Hepatocyte (in vitro differentiated cells): ENCODE measurements around the gene RCBTB2. TPM values are rescaled to one million over a fixed set of nuclear protein-coding genes. Genes with fewer than 3 reads are reported as not detected.

Experiments used
- DNase-seq: peaks from one replicate; pipeline ENCODE4 v3.0.0-alpha.2; 2016; ENCODE audit warnings: low spot score
- H2AFZ ChIP-seq: fragments of 200-600 bp; sonication (generic); 2 replicates; pipeline ENCODE4 v1.6.0; 2016; ENCODE audit warnings: antibody characterized with exemption, mild to moderate bottlenecking
- H3K27ac ChIP-seq: fragments of 200-600 bp; sonication (generic); 2 replicates; pipeline ENCODE4 v1.5.1; 2016; ENCODE audit warnings: mild to moderate bottlenecking
- H3K27me3 ChIP-seq: fragments of 200-600 bp; sonication (generic); 2 replicates; pipeline ENCODE4 v1.6.1; 2016
- H3K36me3 ChIP-seq: fragments of 200-600 bp; sonication (generic); replicated peaks from 2 replicates; pipeline ENCODE4 v1.5.1; 2016; ENCODE audit warnings: low read depth; ENCODE audit not compliant: insufficient read depth
- H3K4me1 ChIP-seq: fragments of 200-600 bp; sonication (generic); 2 replicates; pipeline ENCODE4 v1.5.1; 2016; ENCODE audit warnings: mild to moderate bottlenecking, moderate library complexity; ENCODE audit not compliant: insufficient read depth
- H3K4me2 ChIP-seq: fragments of 200-600 bp; sonication (generic); 2 replicates; pipeline ENCODE4 v1.6.0; 2016
- H3K4me3 ChIP-seq: fragments of 200-600 bp; sonication (generic); 2 replicates; pipeline ENCODE4 v1.5.1; 2016; ENCODE audit warnings: mild to moderate bottlenecking
- H3K79me2 ChIP-seq: fragments of 200-600 bp; sonication (generic); 2 replicates; pipeline ENCODE4 v1.6.0; 2017; ENCODE audit warnings: mild to moderate bottlenecking
- H3K9me2 ChIP-seq: fragments of 200-600 bp; sonication (generic); replicated peaks from 2 replicates; pipeline ENCODE4 v1.6.0; 2017; ENCODE audit warnings: mild to moderate bottlenecking; ENCODE audit not compliant: insufficient read depth
- H3K9me3 ChIP-seq: fragments of 200-600 bp; sonication (generic); 2 replicates; pipeline ENCODE4 v1.5.1; 2016; ENCODE audit warnings: low read depth, mild to moderate bottlenecking
- H4K20me1 ChIP-seq: fragments of 200-600 bp; sonication (generic); 2 replicates; pipeline ENCODE4 v1.6.0; 2016; ENCODE audit warnings: mild to moderate bottlenecking; ENCODE audit not compliant: insufficient read depth, poor library complexity, severe bottlenecking
- CTCF ChIP-seq: fragments of 200-600 bp; sonication (generic); IDR thresholded peaks from 2 replicates; pipeline ENCODE4 v1.5.1; 2016; ENCODE audit warnings: antibody characterized with exemption, mild to moderate bottlenecking; ENCODE audit not compliant: poor library complexity
- EZH2 ChIP-seq: fragments of 200-600 bp; sonication (generic); IDR thresholded peaks from 2 replicates; pipeline ENCODE4 v1.6.1; 2016; ENCODE audit warnings: antibody characterized with exemption, mild to moderate bottlenecking, borderline replicate concordance
- EZH2phosphoT487 ChIP-seq: fragments of 200-600 bp; sonication (generic); IDR thresholded peaks from one replicate; pipeline ENCODE4 v1.6.1; 2018; ENCODE audit warnings: antibody characterized with exemption, mild to moderate bottlenecking, low read depth, moderate library complexity; ENCODE audit not compliant: unreplicated experiment, severe bottlenecking
- WGBS: methylation state at CpG from one replicate; pipeline ENCODE4 v1.1.6; 2016; ENCODE audit warnings: low lambda C conversion rate; ENCODE audit errors: missing lambda C conversion rate; 5-methylcytosine and 5-hydroxymethylcytosine counted together
- polyA plus RNA-seq: library from polyadenylated mRNA; unstranded; fragments of >200 nt; fragmentation: Nextera tagmentation; extraction: Ambion mirVana; gene quantifications from 2 replicates; pipeline ENCODE4 v1.2.1, GENCODE V29; 2016
- total RNA-seq: library from RNA; depleted of rRNA; stranded (reverse); fragments of >200 nt; gene quantifications from 2 replicates; pipeline ENCODE4 v1.2.3, GENCODE V29; 2014

RCBTB2 gene
- total and polyA plus RNA-seq, 2 experiments from 2014 or later: 8.8 to 12.2 TPM

GRCh38 chr13:48502601-48503319 lies 30.1 kb downstream of the RCBTB2 start:
- DNase-seq: no peak
- TF ChIP-seq EZH2phosphoT487 (no peak), CTCF (no peak), EZH2 (no peak)
- Histone ChIP-seq H3K36me3 (no peaks in the 10 kb centered on the region), H4K20me1 (no peaks in the 10 kb centered on the region), H3K27ac (no peak overlapping the region), H3K4me2 (no peak overlapping the region), H3K79me2 (no peaks in the 10 kb centered on the region), H3K9me2 (no peaks in the 10 kb centered on the region), H2AFZ (no peak overlapping the region), H3K4me3 (no peak overlapping the region), H3K4me1 (no peaks in the 10 kb centered on the region), H3K9me3 (no peaks in the 10 kb centered on the region), H3K27me3 (no peaks in the 10 kb centered on the region)
- WGBS: 92% methylated on average over 18 of the region's 19 CpGs

DNA sequence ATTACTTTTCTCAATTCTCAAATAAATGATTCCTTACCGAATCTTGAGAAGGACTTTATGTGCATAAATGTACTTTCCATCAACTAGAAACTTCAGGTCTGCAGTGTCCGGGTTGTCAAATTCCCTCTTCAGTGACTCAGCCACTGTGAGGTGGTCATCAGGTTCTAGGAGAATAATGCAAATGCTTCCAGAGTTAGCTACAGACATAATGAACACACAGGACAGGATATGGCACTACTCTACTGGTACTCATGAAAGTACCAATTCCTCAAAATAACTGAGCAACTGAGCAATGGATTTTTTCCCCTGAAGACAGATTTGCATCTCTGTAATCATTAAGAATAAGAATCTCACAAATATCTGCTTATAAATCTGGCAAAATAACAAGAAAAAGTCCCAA lies 31.2 kb downstream of the RCBTB2 start:
- Histone ChIP-seq H3K4me2 (no peak overlapping the region), H3K9me3 (no peaks in the 10 kb centered on the region), H3K36me3 (no peaks in the 10 kb centered on the region), H3K27ac (peak overlapping the region; percentile 15), H2AFZ (no peak overlapping the region), H3K4me1 (no peaks in the 10 kb centered on the region), H3K79me2 (no peaks in the 10 kb centered on the region), H3K27me3 (no peaks in the 10 kb centered on the region), H3K9me2 (no peaks in the 10 kb centered on the region), H4K20me1 (no peaks in the 10 kb centered on the region), H3K4me3 (no peak overlapping the region)
- no peak for DNase-seq
- WGBS: 90% methylated on average over 2 of the region's 2 CpGs
- no peak for TF ChIP-seq EZH2phosphoT487
- TF ChIP-seq EZH2: no peak
- TF ChIP-seq CTCF: no peak

DNA sequence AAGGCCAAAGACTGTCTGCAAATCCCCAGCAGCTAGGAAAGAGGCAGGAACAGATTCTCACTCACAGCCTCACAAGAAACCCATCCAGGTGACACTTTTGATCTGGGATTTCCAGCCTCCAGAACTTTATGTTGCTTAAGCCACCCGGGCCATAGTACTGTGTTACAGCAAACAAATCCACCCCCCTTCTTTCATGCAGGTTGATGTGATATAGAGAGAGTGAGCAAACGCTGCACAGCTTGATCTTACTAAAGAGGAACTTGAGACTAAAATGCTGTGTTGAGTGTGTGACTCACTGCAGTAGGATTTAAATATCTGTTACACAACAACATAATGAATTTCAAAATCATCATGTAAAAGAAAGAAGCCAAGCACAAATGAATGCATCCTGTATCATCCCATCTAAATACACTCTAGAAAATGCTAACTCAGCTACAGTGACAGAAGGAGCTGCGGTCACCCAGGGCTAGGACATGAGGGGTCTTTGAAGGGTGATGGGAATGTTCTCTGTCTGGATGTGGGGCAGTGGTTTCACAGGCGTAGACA lies 32.2 kb downstream of the RCBTB2 start:
- Histone ChIP-seq H3K79me2 (no peaks in the 10 kb centered on the region), H3K4me3 (no peak overlapping the region), H3K36me3 (no peaks in the 10 kb centered on the region), H3K4me2 (no peak overlapping the region), H3K4me1 (no peaks in the 10 kb centered on the region), H3K9me2 (no peaks in the 10 kb centered on the region), H3K27ac (peak overlapping the region; percentile 15), H3K9me3 (no peaks in the 10 kb centered on the region), H2AFZ (no peak overlapping the region), H3K27me3 (no peaks in the 10 kb centered on the region), H4K20me1 (no peaks in the 10 kb centered on the region)
- DNase-seq: peak; percentile 64
- 66% methylated on average over 4 of the region's 4 CpGs for WGBS
- TF ChIP-seq EZH2phosphoT487 (no peak), EZH2 (no peak), CTCF (no peak)
